Measurements from ENCODE around the gene PWWP2A. TPM values are rescaled to one million over a fixed set of nuclear protein-coding genes. Genes with fewer than 3 reads are reported as not detected.
A peak's percentile ranks its signal among the peaks of the same experiment; 100 is the strongest.

Gene PWWP2A
- total RNA-seq, 1 donor from 2014 or later = 49.2 TPM

GRCh38 chr5:160108124-160108523 lies 11.1 kb downstream of the PWWP2A start:
- H3K4me3 Mint-ChIP-seq (ENCODE audit: unreplicated experiment) = no peak overlapping the region
- H3K4me1 Mint-ChIP-seq (ENCODE audit: unreplicated experiment) = peaks cover 9% of the 10 kb centered on the region
- no peaks in the 10 kb centered on the region for H3K9me3 Mint-ChIP-seq (ENCODE audit: unreplicated experiment)
- no peak overlapping the region for H3K27ac Mint-ChIP-seq (ENCODE audit: unreplicated experiment)
- H3K36me3 Mint-ChIP-seq (ENCODE audit: low read depth, unreplicated experiment) = peaks cover 11% of the 10 kb centered on the region
- no peaks in the 10 kb centered on the region for H3K27me3 Mint-ChIP-seq (ENCODE audit: unreplicated experiment)
- TF ChIP-seq CTCF (IDR thresholded peaks at IDR 0.05; ENCODE audit: unreplicated experiment) = no peak
- DNase-seq (ENCODE audit: low spot score) = no peak

GRCh38 chr5:160105686-160106360 lies 13.4 kb downstream of the PWWP2A start:
- no peak for DNase-seq (ENCODE audit: low spot score)
- TF ChIP-seq CTCF (IDR thresholded peaks at IDR 0.05; ENCODE audit: unreplicated experiment) = no peak
- peaks cover 9% of the 10 kb centered on the region for H3K4me1 Mint-ChIP-seq (ENCODE audit: unreplicated experiment)
- no peaks in the 10 kb centered on the region for H3K9me3 Mint-ChIP-seq (ENCODE audit: unreplicated experiment)
- no peak overlapping the region for H3K27ac Mint-ChIP-seq (ENCODE audit: unreplicated experiment)
- H3K27me3 Mint-ChIP-seq (ENCODE audit: unreplicated experiment) = no peaks in the 10 kb centered on the region
- H3K4me3 Mint-ChIP-seq (ENCODE audit: unreplicated experiment) = no peak overlapping the region
- peaks cover 9% of the 10 kb centered on the region for H3K36me3 Mint-ChIP-seq (ENCODE audit: low read depth, unreplicated experiment)

- no peak for DNase-seq (ENCODE audit: low spot score)
- Mint-ChIP-seq H3K9me3 (ENCODE audit: unreplicated experiment) (no peaks in the 10 kb centered on the region), H3K27ac (ENCODE audit: unreplicated experiment) (no peak overlapping the region), H3K36me3 (ENCODE audit: low read depth, unreplicated experiment) (peaks cover 12% of the 10 kb centered on the region), H3K4me3 (ENCODE audit: unreplicated experiment) (no peak overlapping the region), H3K27me3 (ENCODE audit: unreplicated experiment) (peaks cover 6% of the 10 kb centered on the region), H3K4me1 (ENCODE audit: unreplicated experiment) (peaks cover 15% of the 10 kb centered on the region)
- TF ChIP-seq CTCF (IDR thresholded peaks at IDR 0.05; ENCODE audit: unreplicated experiment) = no peak
Observed at GRCh38 chr5:160097991-160098390, 21.3 kb downstream of the PWWP2A start.

- DNase-seq (ENCODE audit: low spot score) = no peak
- Mint-ChIP-seq H3K4me1 (ENCODE audit: unreplicated experiment) (peaks cover 16% of the 10 kb centered on the region), H3K27me3 (ENCODE audit: unreplicated experiment) (peaks cover 6% of the 10 kb centered on the region), H3K27ac (ENCODE audit: unreplicated experiment) (no peak overlapping the region), H3K9me3 (ENCODE audit: unreplicated experiment) (no peaks in the 10 kb centered on the region), H3K36me3 (ENCODE audit: low read depth, unreplicated experiment) (peaks cover 12% of the 10 kb centered on the region), H3K4me3 (ENCODE audit: unreplicated experiment) (no peak overlapping the region)
- no peak for TF ChIP-seq CTCF (IDR thresholded peaks at IDR 0.05; ENCODE audit: unreplicated experiment)
Observed at GRCh38 chr5:160096178-160096577, 23.1 kb downstream of the PWWP2A start.

- TF ChIP-seq CTCF (IDR thresholded peaks at IDR 0.05; ENCODE audit: unreplicated experiment) = no peak
- Mint-ChIP-seq H3K4me1 (ENCODE audit: unreplicated experiment) (peaks cover 19% of the 10 kb centered on the region), H3K4me3 (ENCODE audit: unreplicated experiment) (no peak overlapping the region), H3K9me3 (ENCODE audit: unreplicated experiment) (no peaks in the 10 kb centered on the region), H3K27ac (ENCODE audit: unreplicated experiment) (peak overlapping the region; percentile 1), H3K36me3 (ENCODE audit: low read depth, unreplicated experiment) (peaks cover 12% of the 10 kb centered on the region), H3K27me3 (ENCODE audit: unreplicated experiment) (peaks cover 4% of the 10 kb centered on the region)
- DNase-seq (ENCODE audit: low spot score) = no peak
Observed at GRCh38 chr5:160092960-160093707, 26.1 kb downstream of the PWWP2A start.

Data from endothelial cell (in vitro differentiated cells).